Measurements from ENCODE around the gene TSHZ2.

The TSHZ2 gene

DNA sequence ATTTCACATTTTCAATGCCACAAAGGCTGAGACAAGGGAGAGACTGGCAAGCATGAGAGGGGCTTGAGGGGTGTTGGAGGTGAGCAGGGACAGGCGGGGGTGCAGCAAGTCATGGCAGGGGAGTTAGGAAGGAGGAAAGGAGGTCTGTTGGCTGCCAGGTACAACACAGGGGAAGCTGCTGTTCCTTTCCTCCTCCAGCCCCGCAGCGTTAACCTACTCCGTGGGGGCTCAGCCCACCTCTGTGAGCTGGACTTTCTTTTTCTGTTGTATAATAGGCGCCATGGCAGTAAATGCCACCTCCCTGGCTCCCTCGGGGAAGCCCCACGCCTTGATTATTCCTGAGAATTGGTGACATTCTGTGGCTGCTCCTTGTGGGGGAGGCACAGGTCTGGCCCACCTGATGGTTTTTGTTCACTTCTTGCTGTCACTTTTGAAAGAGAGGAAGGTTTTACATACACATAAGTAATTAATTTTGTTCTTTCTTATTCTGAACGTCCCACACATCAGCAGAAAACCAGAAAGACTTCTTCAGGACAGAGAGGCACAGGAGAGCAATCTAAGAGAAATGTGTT is 293.2 kb downstream of the TSHZ2 start:
- Mint-ChIP-seq H3K4me1 (peaks cover 24% of the 10 kb centered on the region), H3K9me3 (no peaks in the 10 kb centered on the region), H3K36me3 (ENCODE audit: low read depth) (peaks cover 10% of the 10 kb centered on the region), H3K27ac (peak overlapping the region in 2 of 3 experiments; percentile 13 to 23), H3K4me3 (no peak overlapping the region), H3K27me3 (ENCODE audit: low read depth) (no peaks in the 10 kb centered on the region)
- TF ChIP-seq, protein P1, sequence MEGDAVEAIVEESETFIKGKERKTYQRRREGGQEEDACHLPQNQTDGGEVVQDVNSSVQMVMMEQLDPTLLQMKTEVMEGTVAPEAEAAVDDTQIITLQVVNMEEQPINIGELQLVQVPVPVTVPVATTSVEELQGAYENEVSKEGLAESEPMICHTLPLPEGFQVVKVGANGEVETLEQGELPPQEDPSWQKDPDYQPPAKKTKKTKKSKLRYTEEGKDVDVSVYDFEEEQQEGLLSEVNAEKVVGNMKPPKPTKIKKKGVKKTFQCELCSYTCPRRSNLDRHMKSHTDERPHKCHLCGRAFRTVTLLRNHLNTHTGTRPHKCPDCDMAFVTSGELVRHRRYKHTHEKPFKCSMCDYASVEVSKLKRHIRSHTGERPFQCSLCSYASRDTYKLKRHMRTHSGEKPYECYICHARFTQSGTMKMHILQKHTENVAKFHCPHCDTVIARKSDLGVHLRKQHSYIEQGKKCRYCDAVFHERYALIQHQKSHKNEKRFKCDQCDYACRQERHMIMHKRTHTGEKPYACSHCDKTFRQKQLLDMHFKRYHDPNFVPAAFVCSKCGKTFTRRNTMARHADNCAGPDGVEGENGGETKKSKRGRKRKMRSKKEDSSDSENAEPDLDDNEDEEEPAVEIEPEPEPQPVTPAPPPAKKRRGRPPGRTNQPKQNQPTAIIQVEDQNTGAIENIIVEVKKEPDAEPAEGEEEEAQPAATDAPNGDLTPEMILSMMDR (IDR thresholded peaks at IDR 0.05; ENCODE audit: unreplicated experiment in 3 of 3): no peak

DNA sequence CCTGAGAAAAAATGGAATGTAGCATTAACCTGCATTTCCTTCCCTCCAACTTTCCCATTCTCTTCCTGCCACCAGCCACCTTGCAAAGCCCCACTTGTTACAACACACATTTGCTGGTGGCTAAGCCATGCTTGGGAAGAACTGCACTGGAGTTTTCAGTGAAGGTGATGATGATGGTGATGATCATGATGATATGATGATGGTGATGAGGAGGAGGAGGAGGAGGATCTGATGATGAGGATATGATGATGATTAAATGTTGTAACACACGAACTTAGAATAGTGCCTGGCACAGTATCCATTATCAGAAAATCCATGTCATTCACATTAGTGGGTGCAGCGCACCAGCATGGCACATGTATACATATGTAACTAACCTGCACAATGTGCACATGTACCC is 297.2 kb downstream of the TSHZ2 start:
- peaks cover 15% of the 10 kb centered on the region for H3K36me3 Mint-ChIP-seq (ENCODE audit: low read depth)
- no peaks in the 10 kb centered on the region for H3K9me3 Mint-ChIP-seq
- TF ChIP-seq, protein P1 (IDR thresholded peaks at IDR 0.05; ENCODE audit: unreplicated experiment in 3 of 3): no peak
- peaks cover 11% of the 10 kb centered on the region for H3K4me1 Mint-ChIP-seq
- no peak overlapping the region for H3K4me3 Mint-ChIP-seq
- no peaks in the 10 kb centered on the region for H3K27me3 Mint-ChIP-seq (ENCODE audit: low read depth)
- H3K27ac Mint-ChIP-seq: no peak overlapping the region

DNA sequence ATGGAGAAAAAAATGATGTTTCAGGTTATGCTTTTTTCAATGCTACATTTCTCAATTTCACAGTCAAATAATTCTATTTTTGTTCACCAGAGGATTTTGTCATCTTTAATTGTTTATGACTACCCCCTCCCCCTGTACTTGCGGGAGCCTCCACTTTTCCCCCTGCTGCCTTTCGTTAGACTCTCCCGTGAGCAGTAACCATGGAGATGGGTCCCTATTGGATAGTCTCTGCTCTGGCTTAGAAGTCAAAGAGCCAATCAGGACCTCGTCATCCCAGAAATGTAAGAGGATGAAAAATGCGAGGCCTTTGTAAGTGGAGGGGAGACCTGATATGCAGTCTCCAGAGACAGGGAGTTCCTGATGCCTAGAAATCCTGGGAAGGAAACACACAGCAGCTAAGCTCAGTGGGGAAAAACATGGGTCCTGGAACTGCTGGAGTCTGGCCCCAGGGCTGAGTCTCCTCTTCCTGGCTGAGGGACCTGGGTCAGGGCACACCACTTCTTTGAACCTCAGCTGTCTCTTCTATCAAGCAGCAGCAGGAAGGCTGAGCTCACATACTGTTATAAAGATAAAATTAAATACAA is 298.7 kb downstream of the TSHZ2 start:
- no peaks in the 10 kb centered on the region for H3K9me3 Mint-ChIP-seq
- TF ChIP-seq, protein P1 (IDR thresholded peaks at IDR 0.05; ENCODE audit: unreplicated experiment in 3 of 3): no peak
- H3K4me3 Mint-ChIP-seq: no peak overlapping the region
- no peaks in the 10 kb centered on the region for H3K27me3 Mint-ChIP-seq (ENCODE audit: low read depth)
- H3K27ac Mint-ChIP-seq: peak overlapping the region in 1 of 3 experiments; percentile 36
- H3K4me1 Mint-ChIP-seq: peaks cover 5% of the 10 kb centered on the region
- H3K36me3 Mint-ChIP-seq (ENCODE audit: low read depth): peaks cover 20% of the 10 kb centered on the region

DNA sequence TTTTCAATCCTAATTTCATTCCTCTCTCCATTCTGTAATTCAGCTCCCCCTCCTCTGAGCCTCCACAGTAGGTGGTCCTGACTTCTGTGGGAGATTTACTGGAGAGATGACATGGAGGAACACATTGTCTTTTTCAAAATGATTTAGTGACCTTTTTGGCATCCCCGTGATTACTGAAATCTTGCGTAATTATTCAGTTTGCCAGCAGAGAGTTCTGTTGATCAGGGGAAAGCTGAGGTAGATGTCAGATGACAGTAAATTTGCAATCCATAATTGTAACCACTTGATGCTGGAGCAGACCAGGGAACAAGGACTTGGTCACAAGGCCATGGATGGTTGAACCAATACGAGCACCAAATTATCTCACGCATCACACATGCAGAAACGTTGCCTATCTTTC is 302.2 kb downstream of the TSHZ2 start:
- H3K4me3 Mint-ChIP-seq: no peak overlapping the region
- no peaks in the 10 kb centered on the region for H3K27me3 Mint-ChIP-seq (ENCODE audit: low read depth)
- H3K27ac Mint-ChIP-seq: no peak overlapping the region
- TF ChIP-seq, protein P1 (IDR thresholded peaks at IDR 0.05; ENCODE audit: unreplicated experiment in 3 of 3): no peak
- peaks cover 20% of the 10 kb centered on the region for H3K36me3 Mint-ChIP-seq (ENCODE audit: low read depth)
- H3K9me3 Mint-ChIP-seq: no peaks in the 10 kb centered on the region
- H3K4me1 Mint-ChIP-seq: peaks cover 5% of the 10 kb centered on the region

DNA sequence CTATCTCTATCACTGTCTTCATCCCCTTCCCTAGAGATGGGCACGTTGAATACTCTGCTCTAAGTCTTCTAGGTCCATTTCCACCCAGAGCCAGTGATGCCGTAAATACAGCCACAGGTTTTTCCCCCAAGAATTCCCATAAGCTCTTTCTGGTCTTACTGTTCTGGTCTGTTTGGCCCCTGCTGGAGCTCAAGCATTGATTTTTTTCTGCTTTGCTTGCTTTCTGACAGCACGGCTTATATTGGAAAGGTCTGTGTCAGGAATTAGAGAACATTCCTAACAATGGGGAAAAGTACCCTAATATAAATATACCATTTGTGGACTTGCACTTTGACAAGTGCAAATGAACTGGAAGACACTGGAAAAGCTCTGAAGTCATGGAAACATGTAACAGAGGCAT is 302.6 kb downstream of the TSHZ2 start:
- H3K27ac Mint-ChIP-seq: no peak overlapping the region
- TF ChIP-seq, protein P1 (IDR thresholded peaks at IDR 0.05; ENCODE audit: unreplicated experiment in 3 of 3): no peak
- H3K4me3 Mint-ChIP-seq: no peak overlapping the region
- H3K4me1 Mint-ChIP-seq: peaks cover 5% of the 10 kb centered on the region
- no peaks in the 10 kb centered on the region for H3K9me3 Mint-ChIP-seq
- H3K27me3 Mint-ChIP-seq (ENCODE audit: low read depth): no peaks in the 10 kb centered on the region
- peaks cover 24% of the 10 kb centered on the region for H3K36me3 Mint-ChIP-seq (ENCODE audit: low read depth)

DNA sequence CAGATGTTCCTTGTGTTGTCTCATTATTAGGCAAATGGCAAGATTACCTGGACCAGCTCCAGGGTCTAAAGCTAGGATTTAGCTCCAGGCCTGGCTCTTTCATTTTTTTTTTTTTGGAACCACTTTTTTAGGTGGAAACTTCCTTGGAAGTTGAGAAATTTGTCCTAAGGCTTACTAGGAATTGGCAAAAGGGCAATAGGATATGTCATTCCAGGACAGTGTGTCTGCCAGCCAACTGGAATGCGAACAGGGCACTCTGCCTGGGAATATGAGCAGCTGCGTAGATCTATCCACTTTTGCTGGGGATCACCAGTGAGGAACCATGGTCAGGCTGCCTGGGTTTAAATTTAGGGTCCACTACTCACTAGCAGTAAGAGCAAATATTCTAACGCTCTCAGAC is 304.0 kb downstream of the TSHZ2 start:
- H3K4me3 Mint-ChIP-seq: no peak overlapping the region
- H3K27ac Mint-ChIP-seq: no peak overlapping the region
- H3K4me1 Mint-ChIP-seq: peaks cover 5% of the 10 kb centered on the region
- TF ChIP-seq, protein P1 (IDR thresholded peaks at IDR 0.05; ENCODE audit: unreplicated experiment in 3 of 3): no peak
- no peaks in the 10 kb centered on the region for H3K27me3 Mint-ChIP-seq (ENCODE audit: low read depth)
- no peaks in the 10 kb centered on the region for H3K9me3 Mint-ChIP-seq
- peaks cover 21% of the 10 kb centered on the region for H3K36me3 Mint-ChIP-seq (ENCODE audit: low read depth)
